Right lobe of liver (tissue), 4 donors: ENCODE results near the gene STXBP6.

Experiments
- CTCF ChIP-seq, 4 donors: fragments of 200-600 bp in 3 of 4; fragments of 450-650 bp in 1 of 4; IDR thresholded peaks; one replicate each; pipeline versions ENCODE4 v1.5.1 to v1.8.0; 2016 to 2022; ENCODE audit warnings: antibody characterized with exemption in 4 of 4, mild to moderate bottlenecking in 2 of 4
- POLR2A ChIP-seq: fragments of 450-650 bp; IDR thresholded peaks from one replicate; pipeline ENCODE4 v1.6.1; 2017; ENCODE audit warnings: antibody characterized with exemption, mild to moderate bottlenecking
- donor health status: DM: no; HTN: no; CAD: no.
- donor health status: DM: no; HTN: no; CAD: no.
- donor health status: DM: no; HTN: yes; CAD: no.

GRCh38 chr14:25052921-25053320 is 3.0 kb upstream of the STXBP6 start:
- TF ChIP-seq CTCF (IDR thresholded peaks at IDR 0.05): no peak
- TF ChIP-seq POLR2A: no peak
